Heart right ventricle (tissue), 16 donors: ENCODE measurements around the gene PARP2. TPM values are rescaled to one million over a fixed set of nuclear protein-coding genes. Genes with fewer than 3 reads are reported as not detected.

Source experiments
- ATAC-seq, 8 donors: fragments of 200-7000 bp; cut with Tn5 transposase; one replicate each; pipeline ENCODE4 v1.9.1; 2020; ENCODE audit warnings: mild to moderate bottlenecking in 8 of 8, moderate library complexity in 8 of 8, moderate number of reproducible peaks in 1 of 8
- DNase-seq, 2 donors: peaks; one replicate each; pipeline ENCODE4 v3.0.0-alpha.2; 2020
- H3K27ac ChIP-seq, 10 donors: fragments of 200-600 bp; sonication (generic) in 2 of 10; one replicate each; pipeline versions ENCODE4 v1.5.0 to v1.8.0; 2020 to 2022; ENCODE audit warnings: mild to moderate bottlenecking in 3 of 10
- H3K27me3 ChIP-seq, 7 donors: fragments of 200-600 bp; one replicate each; pipeline ENCODE4 v1.8.0; 2021 to 2022; ENCODE audit warnings: mild to moderate bottlenecking in 2 of 7
- H3K36me3 ChIP-seq, 9 donors: fragments of 200-600 bp; sonication (generic) in 1 of 9; one replicate each; pipeline versions ENCODE4 v1.5.0 to v1.8.0; 2020 to 2022; ENCODE audit warnings: mild to moderate bottlenecking in 2 of 9
- H3K4me1 ChIP-seq, 9 donors: fragments of 200-600 bp; sonication (generic) in 1 of 9; one replicate each; pipeline versions ENCODE4 v1.5.0 to v1.8.0; 2020 to 2022; ENCODE audit warnings: mild to moderate bottlenecking in 4 of 9
- H3K4me3 ChIP-seq, 10 donors: fragments of 200-600 bp; sonication (generic) in 2 of 10; one replicate each; pipeline versions ENCODE4 v1.5.0 to v1.8.0; 2020 to 2022; ENCODE audit warnings: mild to moderate bottlenecking in 7 of 10, moderate library complexity in 2 of 10
- H3K9me3 ChIP-seq, 11 donors: fragments of 200-600 bp in 10 of 11; sonication (generic) in 2 of 11; one replicate each; pipeline versions ENCODE4 v1.5.0 to v1.8.0; 2013 to 2022; ENCODE audit warnings: mild to moderate bottlenecking in 2 of 11, control low read depth in 1 of 11, moderate library complexity in 1 of 11
- CTCF ChIP-seq, 9 donors: fragments of 200-600 bp; sonication (generic) in 2 of 9; IDR thresholded peaks; one replicate each; pipeline versions ENCODE4 v1.5.0 to v1.8.0; 2021 to 2022; ENCODE audit warnings: antibody characterized with exemption in 9 of 9, mild to moderate bottlenecking in 5 of 9, moderate library complexity in 1 of 9
- WGBS, 2 donors: extraction: QIAGEN DNeasy Blood & Tissue Kit; methylation state at CpG; one replicate each; pipeline ENCODE4 v1.1.7; 2013; ENCODE audit warnings: inconsistent platforms in 1 of 2; 5-methylcytosine and 5-hydroxymethylcytosine counted together
- intact Hi-C, 10 donors: fragments of 100-400 bp; cut with DNase I; formaldehyde crosslinking; loops; one replicate each; pipeline versions ENCODE4 v1.11.1 to v1.14.2; 2022
- polyA plus RNA-seq, 2 donors: library from polyadenylated mRNA; stranded (reverse); fragments of 200-250 nt; gene quantifications; one replicate each; pipeline ENCODE4 v1.2.3, GENCODE V29; 2013
- total RNA-seq, 10 donors: library from RNA; stranded (reverse); fragmentation: NEBNext Ultra II Directional in 3 of 10; extraction: Animal tissue kit (Norgen Biotek cat#: 25700) in 3 of 10; gene quantifications; one replicate each; pipeline versions ENCODE4 v1.2.1 to v1.2.4, GENCODE V29; 2021 to 2023
- donor health status: Arrhythmogenic right ventricular cardiomyopathy.
- donor health status: ischemic (EF 13 %, LVEDD 7.1; RV severe dilation, severe dysfunction).
- donor health status: healthy with polysubstance abuse.
- donor health status: DM: no; HTN: yes; CAD: no.
- donor health status: DM: no; HTN: no; CAD: no.
- donor health status: ischemic (EF 25% LVEDD 6.9; RV normal size, moderate dysfunction).
- donor health status: ischemic (EF 25% LVEDD 5.7; RV mildly dilated, moderate dysfunction).
- donor health status: healthy.
- donor health status: DM: yes; HTN: yes; CAD: no.
- donor health status: Ischemic cardiomyopathy.
- donor health status: ischemic (EF 35%, LVEDD 5.7; RV mildly dilated, moderate dysfunction).
- donor health status: nonischemic (EF 11% LVEDD 7.7; RV severe dilation, severe dysfunction).
- donor health status: DM: yes; HTN: yes; CAD: no.
- donor health status: PGD.
- donor health status: ischemic (EF 29% LVEDD 5.4; RV normal size, mild dysfunction).
- donor health status: nonischemic (EF 23%, LVEDD 6.1; RV moderate dilation, normal function).

Gene PARP2
- total and polyA plus RNA-seq, 12 donors: 13.5 to 19.5 (median 16.0) TPM

GRCh38 chr14:20403521-20403920 is 60.1 kb downstream of the PARP2 start:
- Histone ChIP-seq H3K27ac (no peak overlapping the region), H3K9me3 (no peaks in the 10 kb centered on the region), H3K4me1 (peaks cover 0 to 1% (median 0%) of the 10 kb centered on the region in 9 donors), H3K36me3 (peaks cover 0 to 100% (median 44%) of the 10 kb centered on the region in 9 donors), H3K27me3 (no peaks in the 10 kb centered on the region), H3K4me3 (no peak overlapping the region)
- intact Hi-C loops: no loop called here
- no peak for ATAC-seq
- TF ChIP-seq CTCF (IDR thresholded peaks at IDR 0.05): no peak
- 82 to 84% methylated on average over 11 of the region's 11 CpGs for WGBS, 2 donors
- DNase-seq: no peak

Other genes with a start within 250 kb of the PARP2 start
- not detected for gene OR4K17, start 232.9 kb upstream of the PARP2 start, total RNA-seq
- not detected for gene OR4K17, start 232.9 kb upstream of the PARP2 start, polyA plus RNA-seq
- gene OR4N5, start 204.8 kb upstream of the PARP2 start, total RNA-seq: not detected
- not detected for gene OR4N5, start 204.8 kb upstream of the PARP2 start, polyA plus RNA-seq
- not detected for gene OR11G2, start 152.7 kb upstream of the PARP2 start, total RNA-seq
- not detected for gene OR11G2, start 152.7 kb upstream of the PARP2 start, polyA plus RNA-seq
- gene OR11H6, start 119.9 kb upstream of the PARP2 start, total RNA-seq: not detected
- not detected for gene OR11H6, start 119.9 kb upstream of the PARP2 start, polyA plus RNA-seq
- not detected for gene OR11H7, start 114.7 kb upstream of the PARP2 start, total RNA-seq
- not detected for gene OR11H7, start 114.7 kb upstream of the PARP2 start, polyA plus RNA-seq
- not detected for gene OR11H4, start 104.3 kb upstream of the PARP2 start, total RNA-seq
- not detected for gene OR11H4, start 104.3 kb upstream of the PARP2 start, polyA plus RNA-seq
- 10 to 100 TPM in 7 of 10 donors, 1 to 10 TPM in 3; 6.3 to 14.0 (median 11.3) TPM for gene TTC5, start 37.7 kb upstream of the PARP2 start, total RNA-seq
- 1 to 10 TPM; 3.2 to 4.9 TPM for gene TTC5, start 37.7 kb upstream of the PARP2 start, polyA plus RNA-seq
- gene CCNB1IP1, start 10.4 kb upstream of the PARP2 start, total RNA-seq: 10 to 100 TPM; 35.7 to 69.9 (median 56.0) TPM
- 100 to 1,000 TPM; 105 to 126 TPM for gene CCNB1IP1, start 10.4 kb upstream of the PARP2 start, polyA plus RNA-seq
- 10 to 100 TPM in 4 of 10 donors, 1 to 10 TPM in 6; 6.9 to 17.8 (median 8.6) TPM for gene TEP1, start 69.9 kb downstream of the PARP2 start, total RNA-seq
- gene TEP1, start 69.9 kb downstream of the PARP2 start, polyA plus RNA-seq: 10 to 100 TPM in 1 of 2 donors, 1 to 10 TPM in 1; 5.6 to 16.0 TPM
- 1 to 10 TPM in 2 of 10 donors, under 1 TPM in 8; 0.15 to 1.4 (median 0.40) TPM for gene KLHL33, start 92.5 kb downstream of the PARP2 start, total RNA-seq
- 1 to 10 TPM in 1 of 2 donors, under 1 TPM in 1; 0.13 to 1.2 TPM for gene KLHL33, start 92.5 kb downstream of the PARP2 start, polyA plus RNA-seq
- gene OSGEP, start 111.2 kb downstream of the PARP2 start, total RNA-seq: 10 to 100 TPM; 17.6 to 25.3 (median 21.8) TPM
- 10 to 100 TPM; 32.3 to 37.6 TPM for gene OSGEP, start 111.2 kb downstream of the PARP2 start, polyA plus RNA-seq
- gene APEX1, start 111.6 kb downstream of the PARP2 start, total RNA-seq: 100 to 1,000 TPM in 1 of 10 donors, 10 to 100 TPM in 9; 57.1 to 103 (median 70.6) TPM
- gene APEX1, start 111.6 kb downstream of the PARP2 start, polyA plus RNA-seq: 10 to 100 TPM; 58.5 to 91.7 TPM
- 10 to 100 TPM; 15.5 to 25.3 (median 18.7) TPM for gene PIP4P1, start 117.8 kb downstream of the PARP2 start, total RNA-seq
- 10 to 100 TPM; 18.7 to 31.9 TPM for gene PIP4P1, start 117.8 kb downstream of the PARP2 start, polyA plus RNA-seq
- gene PNP, start 125.8 kb downstream of the PARP2 start, total RNA-seq: 10 to 100 TPM in 4 of 10 donors, 1 to 10 TPM in 6; 5.0 to 33.7 (median 7.8) TPM
- gene PNP, start 125.8 kb downstream of the PARP2 start, polyA plus RNA-seq: 10 to 100 TPM in 1 of 2 donors, 1 to 10 TPM in 1; 8.6 to 30.2 TPM
- gene RNASE10, start 161.9 kb downstream of the PARP2 start, total RNA-seq: under 1 TPM in 8 of 10 donors, not detected in 2; 0.24 to 0.56 (median 0.32) TPM
- gene RNASE10, start 161.9 kb downstream of the PARP2 start, polyA plus RNA-seq: under 1 TPM in 1 of 2 donors, not detected in 1; 0.07 TPM
- gene RNASE9, start 217.4 kb downstream of the PARP2 start, total RNA-seq: not detected
- not detected for gene RNASE9, start 217.4 kb downstream of the PARP2 start, polyA plus RNA-seq
- gene RNASE11, start 244.4 kb downstream of the PARP2 start, total RNA-seq: not detected
- not detected for gene RNASE11, start 244.4 kb downstream of the PARP2 start, polyA plus RNA-seq
- gene RNASE12, start 247.7 kb downstream of the PARP2 start, total RNA-seq: not detected
- gene RNASE12, start 247.7 kb downstream of the PARP2 start, polyA plus RNA-seq: not detected